Measurements from ENCODE around the gene ZNF385C. TPM values are rescaled to one million over a fixed set of nuclear protein-coding genes. Genes with fewer than 3 reads are reported as not detected.
"Not testable (repeated sequence)": the region's sequence is repeated elsewhere in the genome, so short reads cannot be mapped to it uniquely, and the experiment has no call there.

Gene ZNF385C
- total and polyA plus RNA-seq, 7 experiments from 2014 or later: 0.15 to 0.45 (median 0.23) TPM; not detected in 3

DNA sequence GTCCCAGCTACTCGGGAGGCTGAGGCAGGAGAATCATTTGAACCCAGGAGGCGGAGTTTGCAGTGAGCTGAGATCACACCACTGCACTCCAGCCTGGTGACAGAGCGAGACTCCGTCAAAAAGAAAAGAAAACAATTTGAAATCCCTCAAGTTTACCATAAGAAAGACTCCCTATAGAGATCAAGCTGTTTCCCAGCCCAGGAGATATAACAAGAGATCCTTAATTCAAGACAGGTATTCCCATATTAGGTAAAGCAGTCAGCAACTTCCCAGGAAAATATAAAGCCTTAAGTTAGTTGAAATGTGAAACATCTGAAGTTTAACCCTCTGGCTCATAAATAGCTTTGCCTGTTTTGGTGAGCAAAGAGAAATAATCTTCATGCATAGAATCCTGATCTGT, 85.9 kb downstream of the ZNF385C start:
- peaks cover 13 to 24% of the 10 kb centered on the region in 2 donors for H3K4me1 ChIP-seq (ENCODE audit: control insufficient read depth in 2 of 2, insufficient read depth in 2 of 2, low read length in 2 of 2)
- not testable (repeated sequence) for H3K9me3 ChIP-seq (ENCODE audit: control insufficient read depth in 2 of 3, low read length in 3 of 3); DNase-seq; H3K4me3 ChIP-seq (ENCODE audit: low read length); H3K9me3 Mint-ChIP-seq; H3K27me3 ChIP-seq (ENCODE audit: control insufficient read depth in 2 of 2, insufficient read depth in 2 of 2, low read length in 2 of 2); H3K27me3 Mint-ChIP-seq; H3K27ac ChIP-seq (ENCODE audit: low read depth, low read length); ATAC-seq; H3K36me3 ChIP-seq (ENCODE audit: control insufficient read depth in 2 of 3, insufficient read depth in 3 of 3, low read length in 3 of 3)
- CTCF ChIA-PET: interaction anchor here (0.6 kb wide), 1 partner anchor 49 kb away, joined by 5 read pairs; no protein-coding TSS in a partner anchor
- peaks cover 48 to 76% (median 61%) of the 10 kb centered on the region in 7 donors for H3K4me1 Mint-ChIP-seq
- peak overlapping the region in 4 of 10 donors; percentile 1 to 37 (median 16) for H3K4me3 Mint-ChIP-seq
- H3K36me3 Mint-ChIP-seq: peaks cover 0 to 12% (median 4%) of the 10 kb centered on the region in 5 donors
- intact Hi-C loops (cut with micrococcal nuclease): loop anchor here in 1 of 2 donors (10.0 kb wide), 2 partner anchors 302 to 1352 kb away; no protein-coding TSS in a partner anchor
- peak overlapping the region in 3 of 9 donors; percentile 14 to 41 (median 15) for H3K27ac Mint-ChIP-seq
- POLR2A ChIA-PET: interaction anchor here (0.6 to 1.5 kb wide), 2 partner anchors 21 to 22 kb away, joined by 3 read pairs; no protein-coding TSS in a partner anchor

DNA sequence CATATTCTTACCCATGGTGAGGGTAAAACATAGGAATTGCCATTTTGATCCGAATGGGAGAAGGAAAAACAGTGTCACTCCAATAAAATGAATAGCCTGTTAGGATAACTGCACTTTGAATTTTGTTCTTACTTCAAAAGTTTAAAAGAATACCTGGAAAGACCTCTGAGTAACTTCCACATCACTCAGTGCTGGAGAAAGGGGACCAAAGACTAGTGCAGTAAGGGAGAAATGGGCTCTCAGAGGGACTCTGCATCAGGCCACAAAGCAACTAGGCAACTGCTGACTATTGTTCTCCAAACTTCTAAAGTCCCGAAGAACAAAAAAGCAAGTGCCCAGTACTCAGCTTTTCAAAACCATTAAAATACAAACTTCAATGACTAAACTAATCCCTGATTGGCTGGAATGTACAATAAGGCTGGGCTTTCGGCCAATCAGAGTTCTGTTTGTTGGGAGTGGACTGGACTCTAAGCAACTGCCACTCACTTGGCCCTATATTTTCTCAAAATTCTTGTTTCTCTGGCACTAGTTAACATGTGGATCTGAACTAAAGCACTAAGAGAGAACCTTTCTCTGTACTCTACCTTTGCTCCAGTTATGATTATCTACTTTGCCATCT, 87.3 kb downstream of the ZNF385C start:
- DNase-seq: no peak
- Histone ChIP-seq H3K9me3 (ENCODE audit: control insufficient read depth in 2 of 3, low read length in 3 of 3) (no peaks in the 10 kb centered on the region), H3K4me1 (ENCODE audit: control insufficient read depth in 2 of 2, insufficient read depth in 2 of 2, low read length in 2 of 2) (peaks cover 9 to 19% of the 10 kb centered on the region in 2 donors), H3K4me3 (ENCODE audit: low read length) (no peak overlapping the region), H3K36me3 (ENCODE audit: control insufficient read depth in 2 of 3, insufficient read depth in 3 of 3, low read length in 3 of 3) (no peaks in the 10 kb centered on the region), H3K27ac (ENCODE audit: low read depth, low read length) (no peak overlapping the region), H3K27me3 (ENCODE audit: control insufficient read depth in 2 of 2, insufficient read depth in 2 of 2, low read length in 2 of 2) (no peaks in the 10 kb centered on the region)
- Mint-ChIP-seq H3K36me3 (peaks cover 0 to 16% (median 4%) of the 10 kb centered on the region in 5 donors), H3K9me3 (no peaks in the 10 kb centered on the region), H3K27ac (peak overlapping the region in 4 of 9 donors; percentile 14 to 82 (median 52)), H3K27me3 (no peaks in the 10 kb centered on the region), H3K4me1 (peaks cover 49 to 69% (median 58%) of the 10 kb centered on the region in 7 donors), H3K4me3 (peak overlapping the region in 5 of 10 donors; percentile 1 to 36 (median 25))
- POLR2A ChIA-PET: no interaction called here
- no peak for ATAC-seq
- intact Hi-C loops (cut with micrococcal nuclease): loop anchor here in 1 of 2 donors (10.0 kb wide), 2 partner anchors 304 to 1354 kb away; no protein-coding TSS in a partner anchor
- CTCF ChIA-PET: no interaction called here

DNA sequence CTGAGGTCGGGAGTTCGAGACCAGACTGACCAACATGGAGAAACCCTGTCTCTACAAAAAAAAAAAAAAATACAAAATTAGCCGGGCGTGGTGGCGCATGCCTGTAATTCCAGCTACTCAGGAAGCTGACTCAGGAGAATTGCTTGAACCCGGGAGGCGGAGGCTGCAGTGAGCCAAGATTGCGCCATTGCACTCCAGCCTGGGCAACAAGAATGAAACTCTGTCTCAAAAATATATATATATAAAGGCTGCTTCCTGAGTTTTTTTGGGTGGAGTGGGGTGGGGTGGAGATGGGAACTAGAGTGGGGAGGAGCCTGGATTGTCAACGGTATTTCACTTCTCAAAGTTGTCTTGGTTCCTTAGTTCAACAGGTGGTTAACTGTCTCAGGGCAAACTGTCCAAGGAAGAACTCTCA, 88.0 kb downstream of the ZNF385C start:
- intact Hi-C loops (cut with micrococcal nuclease): loop anchor here in 1 of 2 donors (10.0 kb wide), 2 partner anchors 305 to 1355 kb away; no protein-coding TSS in a partner anchor
- POLR2A ChIA-PET; H3K9me3 ChIP-seq (ENCODE audit: control insufficient read depth in 2 of 3, low read length in 3 of 3); H3K27me3 ChIP-seq (ENCODE audit: control insufficient read depth in 2 of 2, insufficient read depth in 2 of 2, low read length in 2 of 2); H3K27ac ChIP-seq (ENCODE audit: low read depth, low read length); H3K9me3 Mint-ChIP-seq; H3K27me3 Mint-ChIP-seq; ATAC-seq; H3K4me3 ChIP-seq (ENCODE audit: low read length); DNase-seq; H3K36me3 ChIP-seq (ENCODE audit: control insufficient read depth in 2 of 3, insufficient read depth in 3 of 3, low read length in 3 of 3): not testable (repeated sequence)
- H3K36me3 Mint-ChIP-seq: peaks cover 0 to 16% (median 4%) of the 10 kb centered on the region in 5 donors
- H3K4me1 Mint-ChIP-seq: peaks cover 46 to 67% (median 54%) of the 10 kb centered on the region in 7 donors
- H3K4me3 Mint-ChIP-seq: peak overlapping the region in 4 of 10 donors; percentile 22 to 36 (median 25)
- H3K27ac Mint-ChIP-seq: peak overlapping the region in 2 of 9 donors; percentile 3 to 65
- CTCF ChIA-PET: interaction anchor here (1.6 kb wide), 1 partner anchor 47 kb away, joined by 4 read pairs; no protein-coding TSS in a partner anchor
- peaks cover 4 to 14% of the 10 kb centered on the region in 2 donors for H3K4me1 ChIP-seq (ENCODE audit: control insufficient read depth in 2 of 2, insufficient read depth in 2 of 2, low read length in 2 of 2)

GRCh38 chr17:42009170-42009569, 89.1 kb downstream of the ZNF385C start:
- Histone ChIP-seq H3K4me1 (ENCODE audit: control insufficient read depth in 2 of 2, insufficient read depth in 2 of 2, low read length in 2 of 2) (peaks cover 0 to 4% of the 10 kb centered on the region in 2 donors), H3K36me3 (ENCODE audit: control insufficient read depth in 2 of 3, insufficient read depth in 3 of 3, low read length in 3 of 3) (no peaks in the 10 kb centered on the region), H3K9me3 (ENCODE audit: control insufficient read depth in 2 of 3, low read length in 3 of 3) (no peaks in the 10 kb centered on the region), H3K27ac (ENCODE audit: low read depth, low read length) (no peak overlapping the region), H3K4me3 (ENCODE audit: low read length) (no peak overlapping the region), H3K27me3 (ENCODE audit: control insufficient read depth in 2 of 2, insufficient read depth in 2 of 2, low read length in 2 of 2) (no peaks in the 10 kb centered on the region)
- ChIA-PET CTCF (interaction anchor here (0.6 to 1.6 kb wide), 3 partner anchors 15 to 46 kb away, joined by 3 to 4 read pairs (median 3); no protein-coding TSS in a partner anchor), POLR2A (no interaction called here)
- Mint-ChIP-seq H3K4me1 (peaks cover 46 to 74% (median 59%) of the 10 kb centered on the region in 7 donors), H3K4me3 (no peak overlapping the region), H3K27me3 (no peaks in the 10 kb centered on the region), H3K36me3 (peaks cover 0 to 16% (median 4%) of the 10 kb centered on the region in 5 donors), H3K9me3 (no peaks in the 10 kb centered on the region), H3K27ac (peak overlapping the region in 5 of 9 donors; percentile 6 to 59 (median 11))
- intact Hi-C loops (cut with micrococcal nuclease): no loop called here
- no peak for DNase-seq
- ATAC-seq: no peak

DNA sequence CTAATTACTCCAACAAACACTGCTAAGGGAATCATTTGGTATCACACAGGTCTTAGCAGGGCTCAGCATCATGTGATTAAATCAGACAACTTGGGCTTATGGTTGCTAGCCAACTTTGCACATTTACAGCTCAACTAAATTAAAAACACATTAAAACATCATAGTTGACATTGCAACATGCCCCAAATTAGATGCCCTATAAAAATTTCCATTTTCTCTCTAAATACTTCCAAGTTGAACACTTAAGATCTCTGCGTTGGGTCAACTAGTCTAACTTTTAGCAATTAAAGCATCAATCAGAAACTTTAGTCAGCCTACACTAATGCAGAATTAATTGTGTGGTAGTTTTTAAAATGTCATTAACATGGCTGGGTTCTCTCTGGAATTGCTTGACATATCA, 93.1 kb downstream of the ZNF385C start:
- peaks cover 0 to 23% (median 4%) of the 10 kb centered on the region in 5 donors for H3K36me3 Mint-ChIP-seq
- H3K4me3 ChIP-seq (ENCODE audit: low read length): no peak overlapping the region
- DNase-seq (no peak), ATAC-seq (no peak)
- H3K27ac Mint-ChIP-seq: peak overlapping the region in 3 of 9 donors; percentile 8 to 64 (median 57)
- H3K27me3 Mint-ChIP-seq: no peaks in the 10 kb centered on the region
- intact Hi-C loops (cut with micrococcal nuclease): no loop called here
- H3K36me3 ChIP-seq (ENCODE audit: control insufficient read depth in 2 of 3, insufficient read depth in 3 of 3, low read length in 3 of 3): peaks cover 0 to 33% (median 18%) of the 10 kb centered on the region in 3 experiments
- H3K4me3 Mint-ChIP-seq: peak overlapping the region in 1 of 10 donors; percentile 19
- H3K4me1 ChIP-seq (ENCODE audit: control insufficient read depth in 2 of 2, insufficient read depth in 2 of 2, low read length in 2 of 2): no peaks in the 10 kb centered on the region
- H3K4me1 Mint-ChIP-seq: peaks cover 27 to 52% (median 46%) of the 10 kb centered on the region in 7 donors
- H3K9me3 ChIP-seq (ENCODE audit: control insufficient read depth in 2 of 3, low read length in 3 of 3): no peaks in the 10 kb centered on the region
- H3K27me3 ChIP-seq (ENCODE audit: control insufficient read depth in 2 of 2, insufficient read depth in 2 of 2, low read length in 2 of 2): no peaks in the 10 kb centered on the region
- no peaks in the 10 kb centered on the region for H3K9me3 Mint-ChIP-seq
- POLR2A ChIA-PET: no interaction called here
- no peak overlapping the region for H3K27ac ChIP-seq (ENCODE audit: low read depth, low read length)
- CTCF ChIA-PET: interaction anchor here (1.3 kb wide), 1 partner anchor 19 kb away, joined by 3 read pairs; no protein-coding TSS in a partner anchor

GRCh38 chr17:42002792-42003301, 95.4 kb downstream of the ZNF385C start:
- intact Hi-C loops (cut with micrococcal nuclease): no loop called here
- no peaks in the 10 kb centered on the region for H3K27me3 ChIP-seq (ENCODE audit: control insufficient read depth in 2 of 2, insufficient read depth in 2 of 2, low read length in 2 of 2)
- peaks cover 6 to 52% (median 18%) of the 10 kb centered on the region in 3 experiments for H3K36me3 ChIP-seq (ENCODE audit: control insufficient read depth in 2 of 3, insufficient read depth in 3 of 3, low read length in 3 of 3)
- ATAC-seq: no peak
- DNase-seq: no peak
- POLR2A ChIA-PET: interaction anchor here (0.6 to 1.4 kb wide), 4 partner anchors 13 to 530 kb away, joined by 3 read pairs; no protein-coding TSS in a partner anchor
- H3K27ac ChIP-seq (ENCODE audit: low read depth, low read length): no peak overlapping the region
- H3K4me3 ChIP-seq (ENCODE audit: low read length): no peak overlapping the region
- Mint-ChIP-seq H3K4me1 (peaks cover 13 to 42% (median 33%) of the 10 kb centered on the region in 7 donors), H3K9me3 (no peaks in the 10 kb centered on the region), H3K27ac (peak overlapping the region in 2 of 9 donors; percentile 14 to 43), H3K4me3 (no peak overlapping the region), H3K27me3 (no peaks in the 10 kb centered on the region), H3K36me3 (peaks cover 0 to 21% (median 7%) of the 10 kb centered on the region in 5 donors)
- CTCF ChIA-PET: interaction anchor here (0.6 kb wide), 1 partner anchor 39 kb away, joined by 3 read pairs; no protein-coding TSS in a partner anchor
- H3K9me3 ChIP-seq (ENCODE audit: control insufficient read depth in 2 of 3, low read length in 3 of 3): no peaks in the 10 kb centered on the region
- H3K4me1 ChIP-seq (ENCODE audit: control insufficient read depth in 2 of 2, insufficient read depth in 2 of 2, low read length in 2 of 2): no peaks in the 10 kb centered on the region

All from naive thymus-derived CD4-positive, alpha-beta T cell (primary cell).